IMR-90 (cell line): ENCODE measurements around the gene MMRN1. TPM values are rescaled to one million over a fixed set of nuclear protein-coding genes. Genes with fewer than 3 reads are reported as not detected.

Source experiments
- ATAC-seq: fragments of 200-7000 bp; cut with Tn5 transposase; 2 replicates; pipeline ENCODE4 v1.9.1; 2020; ENCODE audit warnings: low read depth, mild to moderate bottlenecking, moderate library complexity
- BruUV-seq: library from RNA; stranded (reverse); fragments of 400-500 nt; replicated peaks from 2 replicates; lab custom pipeline; 2021; lab: Mats Ljungman, UMichigan
- CTCF ChIA-PET: fragments of 300-600 bp; formaldehyde crosslinking; extraction: SDS; loops from one replicate; lab custom pipeline; 2021; ENCODE audit warnings: antibody characterized with exemption; lab: Yijun Ruan, JAX
- POLR2A ChIA-PET: fragments of 300-600 bp; sonication (Branson Sonifier 250); formaldehyde crosslinking; loops from one replicate; lab custom pipeline; 2022; ENCODE audit warnings: antibody characterized with exemption; ENCODE audit not compliant: unreplicated experiment; lab: Charles Lee
- DNase-seq: peaks from one replicate; pipeline ENCODE4 v3.0.0; 2013
- H2AFZ ChIP-seq: replicated peaks from 2 replicates; pipeline ENCODE3; 2013; ENCODE audit warnings: low read length, mild to moderate bottlenecking; ENCODE audit not compliant: poor library complexity
- H2AK5ac ChIP-seq: 2 replicates; pipeline ENCODE4 v1.6.1; 2013; ENCODE audit warnings: low read depth, low read length, inconsistent platforms
- H2AK9ac ChIP-seq: replicated peaks from 2 replicates; pipeline ENCODE3; 2013; ENCODE audit warnings: mild to moderate bottlenecking, low read depth, low read length, moderate library complexity; ENCODE audit not compliant: poor library complexity
- H2BK120ac ChIP-seq: 2 replicates; pipeline ENCODE4 v1.6.1; 2013; ENCODE audit warnings: low read depth, low read length, inconsistent platforms
- H2BK15ac ChIP-seq: 3 replicates; pipeline ENCODE4 v1.6.1; 2013; ENCODE audit warnings: low read depth, low read length, inconsistent platforms
- H2BK20ac ChIP-seq: 2 replicates; pipeline ENCODE4 v1.6.1; 2013; ENCODE audit warnings: low read depth, mild to moderate bottlenecking, inconsistent platforms, low read length, moderate library complexity
- H2BK5ac ChIP-seq: 2 replicates; pipeline ENCODE4 v1.6.1; 2013; ENCODE audit warnings: mild to moderate bottlenecking, low read depth, low read length, inconsistent platforms; ENCODE audit not compliant: poor library complexity, severe bottlenecking
- H3K14ac ChIP-seq: replicated peaks from 2 replicates; pipeline ENCODE4 v1.6.1; 2013; ENCODE audit warnings: low read depth, low read length, inconsistent platforms
- H3K18ac ChIP-seq: 2 replicates; pipeline ENCODE4 v1.6.1; 2013; ENCODE audit warnings: low read depth, low read length, control low read depth
- H3K23ac ChIP-seq: 2 replicates; pipeline ENCODE4 v1.6.1; 2013; ENCODE audit warnings: low read depth, low read length, inconsistent platforms
- H3K27ac ChIP-seq: 2 replicates; pipeline ENCODE4 v1.5.1; 2013; ENCODE audit warnings: mild to moderate bottlenecking, control low read depth, low read length; ENCODE audit not compliant: insufficient read depth
- H3K27me3 ChIP-seq: 2 replicates; pipeline ENCODE4 v1.6.1; 2013; ENCODE audit warnings: low read length; ENCODE audit not compliant: control insufficient read depth, insufficient read depth
- H3K36me3 ChIP-seq: 2 replicates; pipeline ENCODE4 v1.6.1; 2013; ENCODE audit warnings: low read length, mixed read lengths; ENCODE audit not compliant: control insufficient read depth, insufficient read depth
- H3K4ac ChIP-seq: 2 replicates; pipeline ENCODE4 v1.6.1; 2013; ENCODE audit warnings: low read depth, low read length, inconsistent platforms
- H3K4me1 ChIP-seq: 2 replicates; pipeline ENCODE4 v1.6.1; 2013; ENCODE audit warnings: low read length, mixed read lengths; ENCODE audit not compliant: control insufficient read depth, insufficient read depth
- H3K4me2 ChIP-seq: 2 replicates; pipeline ENCODE4 v1.6.1; 2013; ENCODE audit warnings: low read depth, mild to moderate bottlenecking, control low read depth, low read length, moderate library complexity
- H3K4me3 ChIP-seq: 2 replicates; pipeline ENCODE4 v1.5.1; 2013; ENCODE audit warnings: low read depth, mild to moderate bottlenecking, control low read depth, low read length, moderate library complexity; ENCODE audit not compliant: insufficient read depth
- H3K56ac ChIP-seq: 2 replicates; pipeline ENCODE4 v1.6.1; 2013; ENCODE audit warnings: low read length, inconsistent platforms; ENCODE audit not compliant: insufficient read depth; ENCODE audit errors: extremely low read depth
- H3K79me1 ChIP-seq, 2 experiments: 2 replicates each; pipeline ENCODE4 v1.6.1; 2013; ENCODE audit warnings: low read length in 2 of 2, inconsistent platforms in 1 of 2, low read depth in 1 of 2
- H3K9ac ChIP-seq: 2 replicates; pipeline ENCODE4 v1.6.1; 2013; ENCODE audit warnings: low read depth, low read length, control low read depth
- H3K9me1 ChIP-seq: 2 replicates; pipeline ENCODE4 v1.6.1; 2013; ENCODE audit warnings: low read length, inconsistent platforms; ENCODE audit not compliant: insufficient read depth
- H3K9me3 ChIP-seq: 2 replicates; pipeline ENCODE4 v1.6.1; 2013; ENCODE audit warnings: low read length; ENCODE audit not compliant: control insufficient read depth, insufficient read depth
- H4K20me1 ChIP-seq: 2 replicates; pipeline ENCODE4 v1.6.1; 2013; ENCODE audit warnings: low read length, inconsistent platforms; ENCODE audit not compliant: insufficient read depth
- H4K5ac ChIP-seq: 2 replicates; pipeline ENCODE4 v1.6.1; 2013; ENCODE audit warnings: mild to moderate bottlenecking, low read depth, low read length, control low read depth
- H4K8ac ChIP-seq, 2 experiments: 2 replicates each; pipeline ENCODE4 v1.6.1; 2013; ENCODE audit warnings: low read depth in 2 of 2, low read length in 2 of 2, control low read depth in 1 of 2, inconsistent platforms in 1 of 2
- H4K91ac ChIP-seq: 2 replicates; pipeline ENCODE4 v1.6.1; 2013; ENCODE audit warnings: low read depth, low read length, inconsistent platforms; ENCODE audit not compliant: insufficient read depth
- BHLHE40 ChIP-seq: fragments of 150-350 bp; IDR thresholded peaks from 2 replicates; pipeline ENCODE4 v1.6.1; 2016; ENCODE audit warnings: mild to moderate bottlenecking, low read depth, low read length
- CEBPB ChIP-seq: IDR thresholded peaks from 2 replicates; pipeline ENCODE4 v1.6.1; 2012; ENCODE audit warnings: low read depth, low read length, improper control_type of control experiment
- CHD1 ChIP-seq: IDR thresholded peaks from 2 replicates; pipeline ENCODE4 v1.6.1; 2012; ENCODE audit warnings: low read depth, low read length, improper control_type of control experiment
- CTCF ChIP-seq: conservative IDR thresholded peaks from 2 replicates; pipeline ENCODE4 v1.5.1; 2012; ENCODE audit warnings: mild to moderate bottlenecking, low read depth, low read length, improper control_type of control experiment
- ELK1 ChIP-seq: fragments of 150-350 bp; IDR thresholded peaks from 2 replicates; pipeline ENCODE4 v1.6.1; 2016; ENCODE audit warnings: low read depth, mild to moderate bottlenecking, low read length, moderate library complexity, borderline replicate concordance
- FOS ChIP-seq: fragments of 150-350 bp; IDR thresholded peaks from 2 replicates; pipeline ENCODE4 v1.6.1; 2016; ENCODE audit warnings: low read depth, low read length
- MAFK ChIP-seq: IDR thresholded peaks from 2 replicates; pipeline ENCODE4 v1.6.1; 2012; ENCODE audit warnings: low read depth, low read length, improper control_type of control experiment
- MAZ ChIP-seq: IDR thresholded peaks from 2 replicates; pipeline ENCODE4 v1.6.1; 2012; ENCODE audit warnings: low read depth, mild to moderate bottlenecking, low read length, improper control_type of control experiment, moderate library complexity, borderline replicate concordance
- MXI1 ChIP-seq: IDR thresholded peaks from 2 replicates; pipeline ENCODE4 v1.6.1; 2012; ENCODE audit warnings: low read depth, mild to moderate bottlenecking, low read length, moderate library complexity, borderline replicate concordance
- NFE2L2 ChIP-seq: fragments of 150-350 bp; IDR thresholded peaks from 2 replicates; pipeline ENCODE4 v1.6.1; 2016; ENCODE audit warnings: low read depth, mild to moderate bottlenecking, low read length
- POLR2A ChIP-seq: IDR thresholded peaks from 2 replicates; pipeline ENCODE4 v1.6.1; 2012; ENCODE audit warnings: mild to moderate bottlenecking, low read depth, low read length
- RAD21 ChIP-seq: IDR thresholded peaks from 2 replicates; pipeline ENCODE4 v1.6.1; 2012; ENCODE audit warnings: low read length, improper control_type of control experiment
- RCOR1 ChIP-seq: IDR thresholded peaks from 2 replicates; pipeline ENCODE4 v1.6.1; 2012; ENCODE audit warnings: mild to moderate bottlenecking, low read length, improper control_type of control experiment; ENCODE audit not compliant: insufficient replicate concordance
- RFX5 ChIP-seq: IDR thresholded peaks from 2 replicates; pipeline ENCODE4 v1.8.0; 2012; ENCODE audit warnings: low read depth, mild to moderate bottlenecking, low read length, moderate library complexity
- SMC3 ChIP-seq: fragments of 150-350 bp; IDR thresholded peaks from 2 replicates; pipeline ENCODE4 v1.6.1; 2016; ENCODE audit warnings: low read depth, mild to moderate bottlenecking, antibody characterized with exemption, low read length, moderate library complexity
- USF2 ChIP-seq: fragments of 150-350 bp; IDR thresholded peaks from 2 replicates; pipeline ENCODE4 v1.6.1; 2017; ENCODE audit warnings: mild to moderate bottlenecking, antibody characterized with exemption, low read length, low read depth
- WGBS, 2 experiments: methylation state at CpG; one replicate each; pipeline versions ENCODE4 v1.1.5 to v1.1.7; 2013; ENCODE audit warnings: missing lambda C conversion rate in 2 of 2; ENCODE audit not compliant: insufficient read length in 1 of 2; ENCODE audit errors: extremely low coverage in 2 of 2; 5-methylcytosine and 5-hydroxymethylcytosine counted together
- dilution Hi-C: fragments of 300-500 bp; cut with HindIII; formaldehyde crosslinking; loops from one replicate; pipeline ENCODE4 v1.14.3; 2018; ENCODE audit warnings: low sequenced_read_pairs; ENCODE audit not compliant: unreplicated experiment
- in situ Hi-C: fragments of 300-500 bp; cut with MboI; formaldehyde crosslinking; loops from 3 replicates; pipeline ENCODE4 v1.14.3; 2019; ENCODE audit warnings: low sequenced_read_pairs, inconsistent platforms, mixed read lengths
- intact Hi-C: fragments of 100-400 bp; cut with micrococcal nuclease; formaldehyde crosslinking; loops from 2 replicates; pipeline ENCODE4 v1.10.0; 2022
- polyA plus RNA-seq, 3 experiments: library from polyadenylated mRNA; depleted of rRNA; stranded (reverse); fragments of >200 nt; gene quantifications; 2 replicates each; pipeline ENCODE4 v1.2.3, GENCODE V29; 2012; ENCODE audit warnings: low replicate concordance in 1 of 3
- total RNA-seq: library from RNA; depleted of rRNA; stranded (reverse); fragments of >200 nt; gene quantifications from 2 replicates; pipeline ENCODE4 v1.2.3, GENCODE V29; 2012

The MMRN1 gene
- total and polyA plus RNA-seq, 2 of the 4 experiments (the other 2 are of a cell fraction), result not detected

- Histone ChIP-seq H2AK5ac (no peak overlapping the region), H3K14ac (no peak overlapping the region), H3K23ac (no peak overlapping the region), H3K79me1 (no peaks in the 10 kb centered on the region), H4K5ac (no peak overlapping the region), H2BK5ac (no peak overlapping the region), H2BK20ac (no peak overlapping the region), H3K9ac (no peak overlapping the region), H3K27me3 (no peaks in the 10 kb centered on the region), H3K4me1 (no peaks in the 10 kb centered on the region), H4K20me1 (no peaks in the 10 kb centered on the region), H3K36me3 (no peaks in the 10 kb centered on the region), H2BK120ac (no peak overlapping the region), H3K4me2 (no peak overlapping the region), H2AK9ac (no peak overlapping the region), H3K4me3 (no peak overlapping the region), H3K9me3 (no peaks in the 10 kb centered on the region), H3K56ac (no peak overlapping the region), H3K18ac (no peak overlapping the region), H3K9me1 (no peaks in the 10 kb centered on the region), H2AFZ (no peak overlapping the region), H2BK15ac (no peak overlapping the region), H3K27ac (no peak overlapping the region), H4K91ac (no peak overlapping the region), H4K8ac (no peak overlapping the region), H3K4ac (no peak overlapping the region)
- dilution Hi-C loops (no loop called here), intact Hi-C loops (no loop called here), in situ Hi-C loops (no loop called here)
- BruUV-seq, result no TSS peak
- TF ChIP-seq RFX5, result no peak
- no peak for TF ChIP-seq USF2
- no peak for TF ChIP-seq RCOR1
- no peak for TF ChIP-seq CHD1
- no peak for TF ChIP-seq CEBPB
- no peak for TF ChIP-seq CTCF
- no peak for TF ChIP-seq MAZ
- TF ChIP-seq MXI1, result no peak
- TF ChIP-seq MAFK, result no peak
- no peak for TF ChIP-seq NFE2L2
- TF ChIP-seq RAD21, result no peak
- TF ChIP-seq FOS, result no peak
- no peak for TF ChIP-seq SMC3
- no peak for TF ChIP-seq ELK1
- no peak for TF ChIP-seq POLR2A
- no peak for TF ChIP-seq BHLHE40
- DNase-seq (no peak), ATAC-seq (no peak)
- ChIA-PET CTCF (no interaction called here), POLR2A (no interaction called here)
- WGBS, 2 experiments, result no CpG with 5 or more reads among the region's 2 CpGs
Observed at GRCh38 chr4:89939546-89939945, 44.9 kb downstream of the MMRN1 start.
